B cell (primary cell): ENCODE measurements around the gene YPEL4. TPM values are rescaled to one million over a fixed set of nuclear protein-coding genes. Genes with fewer than 3 reads are reported as not detected.

Experiments used
- ATAC-seq: fragments of 200-7000 bp; cut with Tn5 transposase; one replicate; pipeline ENCODE4 v1.10.0; 2021; ENCODE audit warnings: low read depth, mild to moderate bottlenecking, moderate number of reproducible peaks, moderate library complexity
- CTCF ChIA-PET: fragments of 350-600 bp; sonication (Branson Sonifier 250); formaldehyde crosslinking; loops from one replicate; lab custom pipeline; 2021; ENCODE audit warnings: antibody characterized with exemption, inconsistent platforms; lab: Charles Lee
- POLR2A ChIA-PET: fragments of 350-600 bp; sonication (Branson Sonifier 250); formaldehyde crosslinking; loops from one replicate; lab custom pipeline; 2021; ENCODE audit warnings: antibody characterized with exemption; lab: Charles Lee
- DNase-seq: peaks from one replicate; pipeline ENCODE4 v3.0.0; 2013
- H2AFZ ChIP-seq: 2 replicates; pipeline ENCODE4 v1.6.1; 2012; ENCODE audit warnings: mild to moderate bottlenecking, low read depth, low read length; ENCODE audit not compliant: insufficient read depth, poor library complexity, severe bottlenecking
- H3K27ac ChIP-seq, 2 donors: 1 replicate in 1 of 2; 2 replicates in 1 of 2; pipeline ENCODE4 v1.5.1; 2012 to 2013; ENCODE audit warnings: low read length in 2 of 2, mild to moderate bottlenecking in 2 of 2, moderate library complexity in 1 of 2
- H3K27me3 ChIP-seq, 4 experiments: fragments of 200-600 bp in 1 of 4; sonication (generic) in 1 of 4; replicated peaks in 1 of 4; 1 replicate in 2 of 4; 2 replicates in 2 of 4; pipeline versions ENCODE4 v1.6.1 to v1.7.0; 2013 to 2016; ENCODE audit warnings: low read length in 3 of 4, mild to moderate bottlenecking in 2 of 4, mixed read lengths in 1 of 4, moderate library complexity in 1 of 4; ENCODE audit not compliant: insufficient read depth in 4 of 4, control insufficient read depth in 3 of 4; ENCODE audit errors: control extremely low read depth in 1 of 4
- H3K36me3 ChIP-seq, 2 experiments: replicated peaks in 1 of 2; 1 replicate in 1 of 2; 2 replicates in 1 of 2; pipeline versions ENCODE4 v1.6.1 to v1.7.1; 2013; ENCODE audit warnings: low read length in 1 of 2; ENCODE audit not compliant: insufficient read depth in 2 of 2, control insufficient read depth in 1 of 2; ENCODE audit errors: control extremely low read depth in 1 of 2, extremely low read depth in 1 of 2
- H3K4me1 ChIP-seq, 2 donors: fragments of 200-600 bp in 1 of 2; sonication (generic) in 1 of 2; 1 replicate in 1 of 2; 2 replicates in 1 of 2; pipeline versions ENCODE4 v1.5.1 to v1.6.1; 2013 to 2017; ENCODE audit warnings: low read length in 2 of 2; ENCODE audit not compliant: control insufficient read depth in 2 of 2, insufficient read depth in 2 of 2
- H3K4me2 ChIP-seq: replicated peaks from 2 replicates; pipeline ENCODE3; 2012; ENCODE audit warnings: mild to moderate bottlenecking, low read depth, low read length; ENCODE audit not compliant: poor library complexity, severe bottlenecking
- H3K4me3 ChIP-seq, 5 experiments: fragments of 200-600 bp in 1 of 5; sonication (generic) in 1 of 5; 1 replicate in 3 of 5; 2 replicates in 2 of 5; pipeline versions ENCODE4 v1.5.1 to v1.7.0; 2011 to 2016; ENCODE audit warnings: low read length in 4 of 5, mild to moderate bottlenecking in 4 of 5, low read depth in 2 of 5, control low read depth in 1 of 5, moderate library complexity in 1 of 5; ENCODE audit not compliant: insufficient read depth in 1 of 5; ENCODE audit errors: control extremely low read depth in 1 of 5, extremely low read depth in 1 of 5
- H3K79me2 ChIP-seq: fragments of 200-600 bp; sonication (generic); one replicate; pipeline ENCODE4 v1.6.0; 2016; ENCODE audit warnings: low read length; ENCODE audit not compliant: control insufficient read depth, insufficient read depth
- H3K9ac ChIP-seq: fragments of 200-600 bp; sonication (generic); 2 replicates; pipeline ENCODE4 v1.6.1; 2017; ENCODE audit warnings: mild to moderate bottlenecking, low read length, moderate library complexity
- H3K9me3 ChIP-seq, 3 donors: one replicate each; pipeline versions ENCODE4 v1.6.1 to v1.7.1; 2013; ENCODE audit warnings: low read length in 2 of 3; ENCODE audit not compliant: control insufficient read depth in 2 of 3, insufficient read depth in 1 of 3; ENCODE audit errors: control extremely low read depth in 1 of 3
- H4K20me1 ChIP-seq: 2 replicates; pipeline ENCODE4 v1.6.0; 2012; ENCODE audit warnings: mild to moderate bottlenecking, low read length; ENCODE audit not compliant: insufficient read depth, control insufficient read depth, poor library complexity, severe bottlenecking
- H3K27ac Mint-ChIP-seq: one replicate; pipeline ENCODE4 v1.8.0; 2021; ENCODE audit warnings: mixed read lengths
- H3K27me3 Mint-ChIP-seq: one replicate; pipeline ENCODE4 v1.8.0; 2021; ENCODE audit warnings: mixed read lengths
- H3K4me1 Mint-ChIP-seq: one replicate; pipeline ENCODE4 v1.8.0; 2021; ENCODE audit warnings: mixed read lengths
- H3K4me3 Mint-ChIP-seq: one replicate; pipeline ENCODE4 v1.8.0; 2021; ENCODE audit warnings: mixed read lengths
- H3K9me3 Mint-ChIP-seq: one replicate; pipeline ENCODE4 v1.8.0; 2022; ENCODE audit warnings: mixed read lengths; ENCODE audit not compliant: insufficient read depth
- CTCF ChIP-seq: fragments of 200-600 bp; IDR thresholded peaks from one replicate; pipeline ENCODE4 v1.8.0; 2022; ENCODE audit warnings: antibody characterized with exemption, mild to moderate bottlenecking
- EZH2 ChIP-seq: IDR thresholded peaks from 2 replicates; pipeline ENCODE4 v1.6.1; 2012; ENCODE audit warnings: borderline replicate concordance, low read depth, mild to moderate bottlenecking, moderate library complexity, low read length; ENCODE audit not compliant: insufficient read depth, poor library complexity, severe bottlenecking
- WGBS: methylation state at CpG from one replicate; pipeline ENCODE4 v1.1.5; 2013; ENCODE audit warnings: missing lambda C conversion rate; ENCODE audit not compliant: insufficient coverage; 5-methylcytosine and 5-hydroxymethylcytosine counted together
- intact Hi-C: fragments of 100-400 bp; cut with micrococcal nuclease; formaldehyde crosslinking; loops from one replicate; pipeline ENCODE4 v1.10.0; 2022
- polyA plus RNA-seq: library from polyadenylated mRNA; depleted of rRNA; stranded (reverse); fragments of >200 nt; gene quantifications from 2 replicates; pipeline ENCODE4 v1.2.3, GENCODE V29; 2012
- total RNA-seq, 2 donors: library from RNA; stranded (reverse); fragments of 120-200 nt in 1 of 2; gene quantifications; 1 replicate in 1 of 2; 2 replicates in 1 of 2; pipeline versions ENCODE4 v1.2.3 to v1.2.4, GENCODE V29; 2013 to 2022

Gene YPEL4
- total and polyA plus RNA-seq, 2 donors (not counting 1 experiment from before 2014, with no cell fraction given), result 0.03 to 1.1 TPM

- Mint-ChIP-seq H3K27me3 (peaks cover 56% of the 10 kb centered on the region), H3K9me3 (no peaks in the 10 kb centered on the region), H3K27ac (no peak overlapping the region), H3K4me3 (no peak overlapping the region), H3K4me1 (peaks cover 25% of the 10 kb centered on the region)
- Histone ChIP-seq H3K27ac (no peak overlapping the region), H3K79me2 (no peaks in the 10 kb centered on the region), H3K4me2 (no peak overlapping the region), H3K4me3 (no peak overlapping the region), H3K36me3 (no peaks in the 10 kb centered on the region), H2AFZ (no peak overlapping the region), H3K9me3 (peaks cover 0 to 6% (median 0%) of the 10 kb centered on the region in 3 donors), H4K20me1 (no peaks in the 10 kb centered on the region), H3K4me1 (peaks cover 27 to 34% of the 10 kb centered on the region in 2 donors), H3K9ac (no peak overlapping the region), H3K27me3 (peaks cover 0 to 58% (median 23%) of the 10 kb centered on the region in 4 experiments)
- TF ChIP-seq CTCF (peak; percentile 49), EZH2 (no peak)
- DNase-seq (peak; percentile 57), ATAC-seq (no peak)
- 56% methylated on average over 5 of the region's 7 CpGs for WGBS
- intact Hi-C loops, result loop anchor here (1.0 to 5.0 kb wide), 3 partner anchors 109 to 296 kb away; partner anchors contain the start of gene TIMM10
- ChIA-PET POLR2A (interaction anchor here (1.0 kb wide), 1 partner anchor 295 kb away, joined by 3 read pairs; no protein-coding TSS in a partner anchor), CTCF (interaction anchor here (0.7 to 8.3 kb wide), 29 partner anchors 9 to 883 kb away, joined by 3 to 106 read pairs (median 5); partner anchors contain the start of genes RTN4RL2, UBE2L6 and ZDHHC5)
Observed at GRCh38 chr11:57641011-57641807, 8.5 kb downstream of the YPEL4 start.
